Stimulated activated CD8-positive, alpha-beta memory T cell treated with anti-CD3 and anti-CD28 coated beads, Interleukin-7, amount 100 ng/mL, for 4 hours (primary cell): Measurements from ENCODE around the gene GSS.

Experiments
- DNase-seq, 2 donors: peaks; one replicate each; pipeline ENCODE4 v3.0.0-alpha.2; 2020; ENCODE audit warnings: low read depth in 2 of 2

Gene GSS

DNA sequence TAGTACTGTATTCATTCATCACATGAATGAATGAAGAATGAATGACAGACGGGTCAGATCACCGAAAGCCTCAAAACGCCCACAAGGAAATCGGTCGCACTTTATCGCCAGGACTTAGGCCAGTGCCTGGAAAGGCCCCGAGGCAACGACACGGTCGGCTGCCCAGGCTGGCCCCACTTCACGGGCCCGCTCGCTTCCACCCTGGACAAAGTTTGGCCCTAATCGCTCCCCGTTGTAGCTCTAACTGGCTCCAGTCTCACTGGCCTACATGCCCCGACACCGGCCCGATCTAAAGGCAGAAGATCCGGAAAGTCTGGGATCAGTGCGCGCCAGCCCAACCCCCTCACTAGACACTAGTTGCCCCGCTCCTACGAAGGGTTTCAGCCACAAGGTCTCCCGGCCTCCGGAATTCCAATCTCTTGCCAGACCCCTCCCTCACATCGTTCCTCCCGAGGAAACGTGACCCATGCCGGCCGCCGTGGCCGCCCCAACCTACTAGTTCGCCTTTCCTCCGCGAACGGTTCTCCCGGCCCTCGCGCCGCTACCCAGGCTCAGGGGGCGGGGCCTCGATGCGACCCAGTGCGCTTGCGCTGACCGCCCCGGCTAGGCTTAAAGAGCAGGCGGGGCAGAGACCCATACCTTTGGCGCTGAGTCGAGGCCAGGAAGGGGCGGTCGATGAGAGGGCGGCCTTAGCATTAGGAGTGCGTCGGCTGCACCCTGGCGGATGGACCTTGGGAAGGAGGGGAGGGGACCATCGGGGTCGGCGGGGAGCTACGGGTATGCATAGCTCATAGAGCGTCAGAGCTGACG is at the start of gene GSS, which contains the start of gene MYH7B:
Gene GSS, minus strand, starts transcription at position 576 of the 810 bp plus-strand sequence. CDS start 3,954 bp downstream, outside the sequence.
Gene MYH7B, plus strand, starts transcription at position 638 of the 810 bp plus-strand sequence. CDS start 22,138 bp downstream, outside the sequence.
- DNase-seq = peak; percentile 90 to 93

DNA sequence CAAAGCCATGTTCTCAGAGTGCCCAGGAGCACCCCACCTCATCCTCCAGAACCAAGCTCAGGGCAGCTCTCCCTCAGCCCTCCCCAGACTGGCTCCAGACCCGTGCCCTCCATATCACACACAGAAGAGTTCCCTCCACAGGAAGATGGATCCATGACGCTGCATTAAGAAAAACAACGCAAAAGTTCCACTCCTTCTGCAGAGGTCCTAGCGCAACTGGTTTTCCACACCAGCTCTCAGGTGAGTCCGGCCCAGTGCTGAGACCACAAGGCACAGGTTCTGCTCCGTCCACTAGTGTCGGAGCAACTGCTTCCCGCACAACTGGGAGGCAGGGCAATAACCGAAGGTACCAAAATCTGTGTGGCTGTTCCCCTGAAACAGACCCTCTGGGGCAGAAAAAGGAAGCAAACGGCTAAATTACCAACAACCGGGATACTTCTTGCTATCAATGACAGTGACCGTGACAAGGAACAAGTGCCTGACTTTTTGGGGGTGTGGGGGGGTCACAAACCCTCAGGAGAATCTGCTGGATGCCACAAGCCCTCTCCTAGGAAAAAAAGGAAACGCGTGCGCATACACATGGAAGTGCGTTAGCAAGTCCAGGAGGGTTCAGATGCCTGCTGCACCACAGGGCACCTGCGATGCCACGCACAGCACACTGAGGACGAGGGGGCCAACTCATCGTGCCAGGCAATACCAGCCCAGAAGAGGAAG is 49.3 kb upstream of the GSS start:
- DNase-seq = no peak

DNA sequence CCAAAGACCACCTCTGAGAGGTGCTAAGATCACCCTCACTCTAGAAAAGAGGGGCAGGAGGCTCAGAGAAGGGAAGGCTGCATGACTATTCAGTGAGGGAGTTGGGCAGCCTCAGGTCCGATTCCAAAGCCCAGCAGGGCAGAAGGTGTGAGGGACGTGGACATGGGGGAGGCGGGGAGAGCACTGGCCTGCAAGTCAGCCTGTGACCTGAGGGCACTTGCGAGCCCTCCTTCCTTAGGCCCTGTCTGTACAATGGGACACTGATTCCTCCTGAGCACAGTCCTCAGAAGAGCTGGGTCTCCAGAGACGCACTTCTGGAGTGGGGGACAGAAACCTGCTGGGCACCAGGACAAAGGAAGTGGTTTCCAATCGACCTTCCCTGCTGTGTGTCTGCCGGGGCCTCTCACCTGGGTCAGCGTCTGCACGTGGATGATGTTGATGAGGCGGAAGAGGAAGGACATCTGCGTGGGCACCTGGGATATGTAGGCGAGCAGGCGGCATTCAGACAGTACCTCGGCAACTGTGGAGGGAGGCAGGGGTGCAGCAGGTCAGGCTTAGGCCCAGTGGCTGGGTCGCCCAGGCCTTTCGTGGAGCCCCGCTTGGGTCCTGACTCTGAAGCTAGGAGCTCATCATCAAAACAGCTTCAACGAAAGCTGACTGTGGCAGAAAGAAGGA is 48.6 kb upstream of the GSS start:
- DNase-seq = no peak

DNA sequence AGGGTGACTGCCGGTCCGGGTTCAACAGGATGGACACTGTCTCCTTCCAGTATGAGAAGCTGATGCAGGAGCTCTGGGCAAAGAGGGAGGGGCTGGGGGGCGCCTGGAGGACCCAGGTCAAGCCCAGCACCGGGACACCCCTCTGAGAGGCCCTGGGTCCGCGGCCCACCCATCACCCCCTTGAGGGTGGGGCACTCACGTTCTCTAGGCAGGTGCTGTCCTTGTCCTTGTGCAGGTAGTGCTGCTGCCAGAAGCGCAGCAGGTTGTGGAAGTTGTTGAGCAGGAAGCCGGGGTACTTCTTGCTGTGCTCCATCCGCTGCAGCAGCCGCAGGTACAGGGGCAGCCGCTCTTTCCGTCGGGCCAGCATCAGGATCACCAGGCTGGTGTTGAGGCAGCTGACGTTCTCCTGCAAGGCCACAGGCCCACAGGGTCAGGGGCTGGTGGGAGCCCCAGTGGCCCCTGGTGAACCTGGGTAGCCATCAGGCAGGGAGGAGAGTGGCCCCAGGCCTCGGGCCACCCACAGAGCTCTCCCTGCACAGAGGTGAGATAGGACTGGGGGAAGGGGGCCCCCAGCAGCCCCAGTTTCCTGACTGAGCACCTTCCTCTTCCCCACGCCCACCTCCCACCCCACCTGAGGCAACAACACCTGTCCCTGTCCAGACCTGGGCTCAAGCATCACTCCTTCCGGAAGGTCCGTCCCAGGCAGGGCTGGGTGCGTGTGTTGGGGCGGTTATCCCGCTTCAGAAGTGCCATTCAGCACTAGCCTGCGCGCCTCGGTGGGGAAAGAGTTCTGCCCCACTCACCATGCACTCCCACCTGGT is 47.8 kb upstream of the GSS start:
- no peak for DNase-seq

DNA sequence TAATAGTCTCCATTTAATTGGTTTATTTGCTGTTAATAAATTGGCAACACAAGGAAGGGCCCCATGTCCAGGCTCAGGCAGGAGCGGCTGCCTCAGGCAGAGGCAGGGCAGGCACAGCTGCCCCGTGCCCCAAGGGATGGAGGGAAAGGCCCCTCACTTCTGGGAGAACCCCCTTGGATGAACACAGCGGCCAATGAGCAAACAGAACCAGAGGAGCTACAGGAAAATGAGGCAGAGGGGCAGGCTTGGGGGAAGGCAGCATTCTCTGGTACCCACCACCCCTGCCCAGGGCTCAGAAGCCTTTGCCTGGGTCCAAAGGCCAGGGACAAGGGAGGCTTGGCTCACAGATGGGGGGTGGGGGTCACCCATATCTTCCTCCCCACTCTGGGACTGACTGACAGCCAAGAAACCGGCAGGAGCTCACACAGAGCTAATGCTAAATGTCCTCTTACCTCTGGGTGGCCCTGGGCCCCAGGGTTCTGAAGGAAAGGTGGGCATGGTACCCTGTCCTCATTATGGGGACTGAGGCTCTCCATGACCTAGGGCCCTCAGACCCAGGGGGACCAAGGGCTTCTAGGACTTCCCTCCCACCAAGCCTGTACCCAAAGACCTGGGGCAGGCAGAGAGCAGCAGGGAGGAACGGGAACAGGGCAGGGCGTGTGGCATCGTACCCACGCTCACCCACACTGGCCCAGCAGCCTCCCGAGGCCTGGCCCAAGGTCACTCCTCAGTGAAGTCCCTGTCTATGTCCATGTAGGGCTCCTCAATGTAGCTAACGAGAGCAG is 47.0 kb upstream of the GSS start:
- no peak for DNase-seq

DNA sequence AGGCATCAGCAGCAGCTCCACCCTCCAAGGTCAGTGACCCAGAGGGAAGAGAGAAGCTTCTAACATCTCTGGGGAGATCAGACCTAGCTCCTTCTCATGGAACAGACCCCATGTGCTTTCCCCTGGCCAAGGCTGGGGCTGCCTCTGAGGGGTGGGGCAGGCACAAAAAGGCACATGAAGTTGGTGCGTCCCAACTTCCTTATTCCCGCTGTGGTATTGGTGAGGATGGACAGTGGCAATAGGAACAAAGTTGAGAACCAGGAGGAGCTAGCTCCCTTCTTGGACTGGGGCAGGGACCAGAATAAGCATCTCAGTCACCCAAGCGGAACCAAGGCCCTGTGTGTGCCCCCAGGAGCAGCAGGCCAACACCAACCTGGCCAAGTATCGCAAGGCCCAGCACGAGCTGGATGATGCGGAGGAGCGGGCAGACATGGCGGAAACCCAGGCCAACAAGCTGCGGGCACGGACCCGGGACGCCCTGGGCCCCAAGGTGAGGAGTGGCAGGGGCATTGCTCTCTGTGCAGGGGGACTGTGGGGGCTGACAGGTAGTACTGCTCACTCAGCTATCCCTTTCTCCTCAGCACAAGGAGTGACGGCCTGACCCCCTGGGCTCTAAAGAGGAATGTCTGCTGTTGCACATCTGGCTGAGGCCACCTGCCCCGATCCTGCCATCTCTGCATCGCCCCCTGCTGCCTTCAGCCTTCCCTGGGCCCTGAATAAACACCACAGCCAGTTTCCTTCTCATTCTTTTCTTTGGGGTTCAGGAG is 46.2 kb upstream of the GSS start:
- no peak for DNase-seq

DNA sequence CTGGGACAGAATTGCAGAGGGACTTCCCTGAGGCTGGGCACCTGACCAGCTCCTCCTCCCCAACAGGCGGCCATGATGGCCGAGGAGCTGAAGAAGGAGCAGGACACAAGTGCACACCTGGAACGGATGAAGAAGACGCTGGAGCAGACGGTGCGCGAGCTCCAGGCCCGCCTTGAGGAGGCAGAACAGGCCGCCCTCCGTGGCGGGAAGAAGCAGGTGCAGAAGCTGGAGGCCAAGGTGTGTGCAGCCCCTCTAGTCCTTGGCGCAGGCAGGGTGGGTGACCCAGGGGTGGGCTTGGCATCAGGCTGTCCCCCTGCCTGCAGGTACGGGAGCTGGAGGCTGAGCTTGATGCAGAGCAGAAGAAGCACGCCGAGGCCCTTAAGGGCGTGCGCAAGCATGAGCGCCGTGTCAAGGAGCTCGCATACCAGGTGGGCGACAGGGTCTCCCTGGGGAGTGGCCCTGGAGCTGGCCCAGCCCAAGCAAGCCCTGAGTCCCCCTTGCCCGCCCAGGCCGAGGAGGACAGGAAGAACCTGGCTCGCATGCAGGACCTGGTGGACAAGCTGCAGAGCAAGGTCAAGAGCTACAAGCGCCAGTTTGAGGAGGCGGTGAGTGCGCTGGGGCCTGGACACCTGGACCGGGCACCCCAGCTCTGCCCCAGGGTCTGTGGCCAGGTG is 45.5 kb upstream of the GSS start:
- no peak for DNase-seq

DNA sequence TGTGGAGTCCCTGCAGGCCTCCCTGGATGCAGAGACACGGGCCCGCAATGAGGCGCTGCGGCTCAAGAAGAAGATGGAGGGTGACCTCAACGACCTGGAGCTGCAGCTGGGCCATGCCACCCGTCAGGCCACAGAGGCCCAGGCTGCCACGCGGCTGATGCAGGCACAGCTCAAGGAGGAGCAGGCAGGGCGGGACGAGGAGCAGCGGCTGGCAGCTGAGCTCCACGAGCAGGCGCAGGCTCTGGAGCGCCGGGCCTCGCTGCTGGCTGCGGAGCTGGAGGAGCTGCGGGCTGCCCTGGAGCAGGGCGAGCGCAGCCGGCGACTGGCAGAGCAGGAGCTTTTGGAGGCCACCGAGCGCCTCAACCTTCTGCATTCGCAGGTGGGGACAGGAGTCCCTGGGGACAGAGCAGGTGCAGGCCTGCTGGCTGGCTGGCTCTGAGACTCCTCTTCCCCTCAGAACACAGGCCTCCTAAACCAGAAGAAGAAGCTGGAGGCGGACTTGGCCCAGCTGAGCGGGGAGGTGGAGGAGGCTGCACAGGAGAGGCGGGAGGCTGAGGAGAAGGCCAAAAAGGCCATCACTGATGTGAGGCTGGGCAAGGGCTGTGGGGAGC is 44.8 kb upstream of the GSS start:
- DNase-seq = no peak

DNA sequence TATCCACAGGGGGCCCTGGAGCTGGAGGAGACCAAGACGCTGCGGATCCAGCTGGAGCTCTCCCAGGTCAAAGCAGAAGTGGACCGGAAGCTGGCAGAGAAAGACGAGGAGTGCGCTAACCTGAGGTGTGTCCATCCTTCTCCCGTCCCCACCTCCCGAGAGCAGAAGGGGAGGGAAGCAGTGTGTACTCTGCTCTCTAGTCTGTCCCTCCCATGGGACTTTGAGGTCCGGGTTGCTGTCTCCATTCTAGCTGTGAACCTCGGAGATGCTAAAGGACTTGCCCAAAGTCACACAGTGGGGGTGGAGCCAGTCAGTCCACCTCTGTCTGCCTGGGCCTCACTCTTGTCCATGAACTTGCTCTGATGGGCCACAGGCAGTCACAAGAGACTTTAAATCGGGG is 44.2 kb upstream of the GSS start:
- DNase-seq = no peak

DNA sequence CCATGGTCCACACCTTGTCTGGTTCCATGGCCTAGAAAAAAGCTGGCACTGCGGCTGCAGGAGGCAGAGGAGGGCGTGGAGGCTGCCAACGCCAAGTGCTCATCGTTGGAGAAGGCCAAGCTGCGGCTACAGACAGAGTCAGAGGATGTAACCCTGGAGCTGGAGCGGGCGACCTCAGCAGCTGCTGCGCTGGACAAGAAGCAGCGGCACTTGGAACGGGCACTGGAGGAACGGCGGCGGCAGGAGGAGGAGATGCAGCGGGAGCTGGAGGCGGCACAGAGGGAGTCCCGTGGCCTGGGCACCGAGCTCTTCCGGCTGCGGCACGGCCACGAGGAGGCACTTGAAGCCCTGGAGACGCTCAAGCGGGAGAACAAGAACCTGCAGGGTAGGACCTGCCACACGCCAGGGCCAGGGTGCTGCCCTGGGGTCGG is 43.4 kb upstream of the GSS start:
- no peak for DNase-seq

DNA sequence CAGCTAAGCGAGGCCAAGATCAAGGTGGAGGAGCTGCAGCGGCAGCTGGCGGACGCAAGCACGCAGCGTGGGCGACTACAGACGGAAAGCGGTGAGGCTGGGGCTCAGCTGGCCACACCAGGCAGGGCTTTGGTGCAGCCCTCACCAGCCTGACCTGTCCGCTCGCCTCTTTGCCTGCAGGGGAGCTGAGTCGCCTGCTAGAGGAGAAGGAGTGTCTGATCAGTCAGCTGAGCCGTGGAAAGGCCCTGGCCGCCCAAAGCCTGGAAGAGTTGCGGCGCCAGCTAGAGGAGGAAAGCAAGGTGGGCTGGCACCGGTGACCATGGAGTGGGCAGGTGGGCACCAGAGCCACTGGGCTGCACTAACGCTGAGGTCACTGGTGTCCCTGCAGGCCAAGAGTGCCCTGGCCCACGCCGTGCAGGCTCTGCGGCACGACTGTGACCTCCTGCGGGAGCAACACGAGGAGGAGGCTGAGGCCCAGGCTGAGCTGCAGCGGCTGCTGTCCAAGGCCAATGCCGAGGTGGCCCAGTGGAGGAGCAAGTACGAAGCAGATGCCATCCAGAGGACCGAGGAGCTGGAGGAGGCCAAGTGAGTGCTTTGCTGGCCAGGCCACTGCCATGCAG is 42.8 kb upstream of the GSS start:
- no peak for DNase-seq

DNA sequence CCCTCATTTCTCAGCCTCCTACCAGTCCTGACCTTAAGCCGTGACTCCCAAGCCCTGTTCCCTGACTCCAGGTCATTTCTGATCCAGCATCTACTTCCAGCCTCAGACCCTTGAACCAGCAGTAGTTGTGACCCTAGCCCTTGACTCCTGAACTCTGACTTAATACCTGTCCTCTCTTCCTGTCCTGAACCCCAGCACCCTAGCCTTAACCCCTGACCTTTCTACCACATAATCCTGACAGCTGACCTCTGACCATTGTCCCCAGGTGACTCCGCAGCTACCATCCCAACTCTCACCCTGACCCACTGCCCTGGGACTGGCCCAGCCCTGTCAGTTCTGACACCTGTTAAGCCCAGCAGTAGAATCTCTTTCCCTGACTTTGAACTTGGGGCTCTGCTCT is 42.2 kb upstream of the GSS start:
- DNase-seq = no peak

DNA sequence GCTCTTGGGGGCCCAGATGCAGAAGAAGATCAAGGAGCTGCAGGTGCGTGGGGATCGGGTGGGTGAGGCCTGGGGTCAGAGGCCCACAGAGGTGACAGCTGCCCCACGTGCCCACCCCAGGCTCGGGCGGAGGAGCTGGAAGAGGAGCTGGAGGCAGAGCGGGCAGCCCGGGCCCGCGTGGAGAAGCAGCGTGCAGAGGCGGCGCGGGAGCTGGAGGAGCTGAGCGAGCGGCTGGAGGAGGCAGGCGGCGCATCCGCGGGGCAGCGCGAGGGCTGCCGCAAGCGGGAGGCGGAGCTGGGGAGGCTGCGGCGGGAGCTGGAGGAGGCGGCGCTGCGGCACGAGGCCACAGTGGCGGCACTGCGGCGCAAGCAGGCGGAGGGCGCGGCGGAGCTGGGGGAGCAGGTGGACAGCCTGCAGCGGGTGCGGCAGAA is 41.5 kb upstream of the GSS start:
- no peak for DNase-seq

DNA sequence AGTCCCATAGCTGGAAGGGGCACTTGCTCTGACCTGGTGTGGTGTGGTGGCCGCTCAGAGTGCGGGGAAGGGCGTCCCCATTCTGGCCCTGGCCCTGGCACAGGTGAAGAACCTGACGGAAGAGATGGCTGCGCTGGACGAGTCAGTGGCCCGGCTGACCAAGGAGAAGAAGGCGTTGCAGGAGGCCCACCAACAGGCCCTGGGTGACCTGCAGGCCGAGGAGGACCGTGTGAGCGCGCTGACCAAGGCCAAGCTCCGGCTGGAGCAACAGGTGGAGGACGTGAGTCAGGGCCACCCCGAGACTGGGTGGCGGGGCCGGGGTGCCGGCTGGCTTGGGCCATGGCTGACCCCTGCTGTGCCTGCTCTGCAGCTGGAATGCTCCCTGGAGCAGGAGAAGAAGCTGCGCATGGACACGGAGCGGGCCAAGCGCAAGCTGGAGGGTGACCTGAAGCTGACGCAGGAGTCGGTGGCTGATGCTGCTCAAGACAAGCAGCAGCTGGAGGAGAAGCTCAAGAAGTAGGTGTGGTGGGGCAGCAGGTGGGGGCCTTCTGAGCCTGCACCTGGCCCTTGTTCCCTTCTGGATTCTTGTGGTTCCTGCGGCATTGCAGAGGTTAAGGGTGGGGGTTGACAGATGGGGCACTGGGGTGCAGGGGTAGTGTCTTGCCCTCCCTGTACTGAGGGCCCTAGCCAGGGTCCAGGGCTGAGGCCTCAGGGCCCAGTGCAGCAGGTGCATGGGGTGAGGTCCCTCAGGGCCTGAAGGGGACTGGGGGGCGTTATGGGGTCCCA is 40.8 kb upstream of the GSS start:
- no peak for DNase-seq

DNA sequence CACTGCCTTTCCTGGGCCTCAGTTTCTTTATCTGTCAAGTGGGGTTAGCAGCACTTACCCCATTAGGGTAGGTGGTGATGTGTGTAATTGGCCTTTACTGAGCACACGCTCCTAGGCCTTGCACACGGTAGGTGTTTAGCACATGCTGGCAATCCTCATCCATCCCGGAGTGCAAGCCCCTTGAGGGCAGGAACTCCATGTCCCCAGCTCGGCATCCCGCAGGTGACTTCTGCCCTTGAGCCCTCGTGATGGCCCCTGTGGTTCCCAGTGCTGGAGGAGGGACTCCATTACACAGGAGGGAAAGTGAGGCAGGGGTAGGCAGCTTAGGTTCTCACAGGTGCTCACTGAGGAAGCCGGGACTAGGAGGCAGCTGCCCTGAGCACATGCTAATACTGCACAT is 40.1 kb upstream of the GSS start:
- DNase-seq = no peak

DNA sequence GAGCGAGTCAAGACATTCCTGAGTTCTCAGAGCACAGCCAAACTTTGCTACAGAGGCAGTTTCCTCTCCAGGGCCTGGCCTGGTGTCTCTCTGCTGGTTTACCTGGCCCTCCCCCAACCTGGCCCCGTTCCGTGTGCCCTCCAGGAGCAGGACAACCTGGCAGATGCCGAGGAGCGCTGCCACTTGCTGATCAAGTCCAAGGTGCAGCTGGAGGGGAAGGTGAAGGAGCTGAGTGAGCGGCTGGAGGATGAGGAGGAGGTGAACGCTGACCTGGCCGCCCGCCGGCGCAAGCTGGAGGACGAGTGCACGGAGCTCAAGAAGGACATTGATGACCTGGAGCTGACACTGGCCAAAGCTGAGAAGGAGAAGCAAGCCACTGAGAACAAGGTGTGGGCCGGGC is 39.6 kb upstream of the GSS start:
- DNase-seq = no peak

DNA sequence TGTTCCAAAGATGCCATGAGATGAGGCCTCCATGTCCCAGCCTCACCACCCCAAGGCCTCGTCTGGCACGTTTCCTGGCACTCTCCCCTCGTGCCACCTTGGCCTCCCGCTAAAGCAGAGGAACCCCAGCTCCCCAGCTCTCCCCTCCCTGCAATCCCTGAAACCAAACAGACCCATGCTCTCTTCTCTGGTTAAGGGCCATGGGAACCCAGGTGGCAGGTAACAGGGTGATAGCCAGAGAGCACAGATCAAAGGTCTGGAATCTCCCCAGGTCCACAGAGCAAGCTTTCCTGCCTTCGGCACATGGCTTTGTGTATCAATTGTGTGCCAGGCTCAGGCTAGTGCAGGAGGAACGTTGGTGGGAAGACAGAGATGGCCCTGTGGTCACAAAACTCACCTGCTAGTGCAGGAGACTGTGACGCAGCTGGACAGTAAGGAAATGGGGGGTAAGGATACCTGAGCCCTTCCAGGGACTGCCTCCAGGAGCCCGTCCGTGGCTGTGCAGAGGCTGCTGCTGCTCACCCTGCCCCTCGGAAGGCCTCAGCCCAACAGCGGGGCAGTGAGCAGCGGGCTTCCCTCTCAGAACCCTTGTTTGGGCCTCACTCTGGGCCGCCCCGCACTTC is 39.0 kb upstream of the GSS start:
- DNase-seq = no peak
